Body of pancreas (tissue), 4 donors: ENCODE measurements around the gene NUP93.

ENCODE experiments used
- CTCF ChIP-seq, 7 experiments: fragments of 450-650 bp in 4 of 7; fragments of 200-600 bp in 3 of 7; sonication (generic) in 3 of 7; IDR thresholded peaks; one replicate each; pipeline ENCODE4 v1.5.1; 2016 to 2019; ENCODE audit warnings: antibody characterized with exemption in 7 of 7
- POLR2A ChIP-seq, 3 donors: fragments of 450-650 bp; IDR thresholded peaks; one replicate each; pipeline ENCODE4 v1.6.1; 2016; ENCODE audit warnings: antibody characterized with exemption in 3 of 3, mild to moderate bottlenecking in 2 of 3

- no peak for TF ChIP-seq CTCF (IDR thresholded peaks at IDR 0.05)
- no peak for TF ChIP-seq POLR2A (IDR thresholded peaks at IDR 0.05)
Measured at GRCh38 chr16:56852401-56852730, 122.4 kb downstream of the NUP93 start.
